EH (cell line): ENCODE results near the gene GRAMD1C.
"Not testable (repeated sequence)": the region's sequence is repeated elsewhere in the genome, so short reads cannot be mapped to it uniquely, and the experiment has no call there.

ENCODE experiments used
- DNase-seq: peaks from one replicate; pipeline ENCODE4 v3.0.0-alpha.2; 2015; ENCODE audit warnings: low read depth

GRAMD1C gene

DNA sequence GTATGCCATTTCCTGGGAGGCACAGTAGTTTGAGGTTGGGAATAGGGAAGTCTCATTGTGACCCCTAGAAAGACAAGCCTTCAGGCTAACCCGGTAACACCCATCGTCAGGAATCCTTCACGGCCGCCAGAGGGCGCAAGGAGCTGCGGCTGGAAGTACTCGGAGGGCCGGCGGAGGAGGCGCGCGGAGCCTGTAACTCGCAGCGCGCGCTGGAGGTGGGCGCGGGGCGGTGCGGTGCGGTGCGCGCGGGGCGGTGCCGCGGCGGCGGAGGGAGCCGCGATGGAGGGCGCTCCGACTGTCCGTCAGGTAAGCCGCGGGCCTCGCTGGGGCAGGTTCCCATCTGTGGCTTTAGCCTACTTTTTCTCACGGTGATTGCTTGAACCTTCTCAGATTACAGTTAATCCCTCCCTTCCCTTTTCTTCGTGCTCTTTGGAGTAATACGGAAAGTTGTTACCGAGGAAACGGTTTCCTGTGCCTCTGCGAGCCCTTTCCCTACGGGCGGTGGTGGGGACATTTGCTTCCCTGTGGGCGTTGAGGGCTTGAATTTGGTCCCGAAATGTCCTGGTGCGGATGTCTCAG, at the start of gene GRAMD1C:
Gene GRAMD1C, plus strand, starts transcription at position 158 of the 579 bp plus-strand sequence. Its CDS starts 122 bp downstream, at position 280.
- peak; percentile 88 for DNase-seq

GRCh38 chr3:113791381-113791780, 47.2 kb upstream of the GRAMD1C start:
- DNase-seq: peak; percentile 35

- DNase-seq: no peak
These were observed 44.1 kb upstream of the GRAMD1C start for GRCh38 chr3:113794526-113794925.

- DNase-seq: no peak
These were observed 42.9 kb upstream of the GRAMD1C start for GRCh38 chr3:113795693-113796092.

DNA sequence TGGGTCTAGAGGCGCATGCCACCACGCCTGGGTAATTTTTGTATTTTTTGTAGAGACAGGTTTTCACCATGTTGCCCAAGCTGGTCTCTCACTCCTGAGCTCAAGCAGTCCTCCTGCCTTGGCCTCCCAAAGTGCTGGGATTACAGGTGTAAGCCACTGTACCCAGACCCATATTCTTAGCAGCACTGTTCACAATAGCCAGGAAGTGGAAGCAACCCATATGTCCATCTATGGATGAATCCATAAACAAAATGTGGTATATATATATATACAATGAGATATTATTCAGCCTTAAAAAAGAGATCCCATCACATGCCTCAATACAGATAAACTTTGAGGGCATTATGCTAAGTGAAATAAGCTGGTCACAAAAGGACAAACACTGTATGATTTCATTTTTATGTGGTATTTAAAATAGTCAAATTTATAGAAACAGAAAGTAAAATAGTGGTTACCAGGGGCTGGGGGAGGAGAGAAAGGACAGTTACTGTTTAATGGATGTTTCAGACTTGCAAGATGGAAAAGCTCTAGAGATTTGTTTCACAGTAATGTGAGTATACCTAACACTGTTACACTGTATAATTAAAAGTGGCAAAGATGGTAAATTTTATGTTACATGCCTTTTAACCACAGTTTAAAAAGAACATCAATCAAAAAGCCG, 35.7 kb upstream of the GRAMD1C start:
- no peak for DNase-seq

GRCh38 chr3:113804661-113805060, 33.9 kb upstream of the GRAMD1C start:
- DNase-seq: no peak

DNA sequence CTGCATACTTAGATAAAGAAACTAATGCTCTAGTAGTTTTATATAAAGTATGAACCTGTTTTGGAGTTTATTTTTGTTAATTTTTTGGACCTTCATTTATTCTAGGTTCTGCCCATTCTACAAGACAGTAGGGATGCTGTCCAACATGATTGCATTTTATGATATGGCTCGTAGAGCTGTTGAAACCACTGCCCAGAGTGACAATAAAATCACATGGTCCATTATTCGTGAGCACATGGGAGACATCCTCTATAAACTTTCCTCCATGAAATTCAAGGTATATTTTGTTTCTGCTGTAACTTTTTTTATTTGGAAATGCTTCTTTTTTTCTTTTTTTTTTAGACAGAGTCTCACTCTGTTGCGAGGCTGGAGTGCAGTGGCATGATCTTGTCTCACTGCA, 33.3 kb upstream of the GRAMD1C start:
- no peak for DNase-seq

DNA sequence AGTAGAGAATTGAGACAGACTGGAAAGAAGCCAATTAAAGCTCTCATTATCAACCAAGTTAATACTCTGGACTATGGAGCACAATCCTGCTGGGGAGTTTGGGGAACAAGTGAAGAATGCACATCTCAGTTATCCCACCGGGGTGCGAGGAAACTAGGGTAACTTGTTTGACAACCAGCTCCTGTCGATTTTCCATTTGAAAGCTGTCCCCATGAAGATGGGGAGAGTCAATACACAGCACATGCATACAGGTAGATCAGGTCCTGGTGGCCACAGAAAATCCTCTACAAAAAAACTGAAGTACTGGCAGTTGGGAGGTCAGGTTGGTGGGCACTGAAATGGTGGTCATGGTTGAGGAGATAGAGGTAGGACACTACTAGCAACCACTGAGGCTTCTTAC, 25.7 kb upstream of the GRAMD1C start:
- no peak for DNase-seq

- DNase-seq: no peak
These were observed 18.7 kb upstream of the GRAMD1C start for GRCh38 chr3:113819866-113820265.

DNA sequence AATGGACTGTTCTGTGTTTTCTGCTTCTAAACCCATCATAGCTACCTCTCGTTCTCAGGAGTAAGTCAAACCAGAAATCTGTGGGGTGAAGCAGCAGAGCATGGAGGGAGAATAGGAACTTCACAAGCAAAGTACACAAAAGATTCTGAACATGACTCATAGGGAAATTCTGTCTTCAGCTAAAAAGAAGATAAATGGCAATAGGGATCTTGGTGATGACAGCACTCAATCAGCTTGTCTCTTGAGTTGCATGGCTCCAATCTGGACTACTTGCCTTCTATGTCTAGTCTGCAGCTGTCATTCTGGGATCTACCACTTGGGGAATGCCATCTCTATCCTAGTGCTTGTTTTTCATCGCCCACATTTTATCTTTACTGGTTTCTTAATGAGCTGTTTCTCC, 13.5 kb upstream of the GRAMD1C start:
- DNase-seq: peak; percentile 14

DNA sequence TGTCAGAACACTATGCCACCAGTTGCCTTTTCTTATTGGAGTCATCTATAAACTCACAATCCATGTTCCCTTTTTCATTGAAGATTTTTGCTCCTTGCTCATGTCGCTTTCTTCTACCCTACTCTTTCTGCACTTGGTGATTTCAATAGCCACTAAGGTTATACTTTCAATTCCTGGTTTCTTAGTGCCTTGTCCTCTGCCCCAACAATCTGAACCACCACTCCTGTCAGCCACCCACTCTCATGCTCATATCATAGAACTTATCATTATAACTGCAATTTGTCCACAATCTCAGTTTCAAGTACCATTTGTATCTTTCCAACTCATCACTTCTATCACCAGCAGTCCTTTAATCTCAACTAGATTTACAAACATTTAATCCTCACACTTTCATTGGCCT, 10.0 kb upstream of the GRAMD1C start:
- DNase-seq: no peak

DNA sequence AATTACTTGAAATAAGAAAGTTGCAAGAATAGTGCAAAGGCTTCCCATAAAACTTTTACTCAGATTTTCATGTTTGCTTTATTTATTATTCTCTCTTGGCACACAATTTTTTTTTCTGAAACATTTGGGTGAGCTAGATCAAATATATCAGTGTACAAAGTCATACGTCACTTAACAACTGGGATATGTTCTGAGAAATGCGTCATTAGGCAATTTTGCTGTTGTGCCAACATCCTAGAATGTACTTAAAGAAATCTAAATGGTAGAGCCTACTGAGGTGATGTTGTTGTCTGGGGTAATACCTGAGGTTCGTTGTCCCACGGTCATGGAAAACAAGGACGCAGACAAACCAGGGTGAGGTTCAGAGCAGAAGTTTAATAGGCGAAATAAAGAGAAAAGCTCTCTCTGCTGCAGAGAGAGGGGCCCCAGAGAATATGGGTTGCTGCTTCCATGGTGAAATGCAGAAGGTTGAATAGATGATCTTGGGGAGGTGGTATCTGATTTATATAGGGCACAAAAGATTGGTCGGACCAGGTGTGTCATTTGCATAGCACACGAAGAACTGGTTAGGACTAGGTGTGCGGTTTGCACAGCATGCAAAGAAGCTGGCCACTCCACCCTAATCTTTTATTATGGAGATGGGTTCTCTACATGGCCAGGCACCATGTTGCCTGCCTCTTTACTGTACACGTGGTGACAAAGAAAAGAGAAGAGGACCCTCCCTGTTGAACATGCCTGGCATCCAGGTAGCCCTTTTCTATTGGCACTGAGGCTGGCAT, 8.8 kb upstream of the GRAMD1C start:
- DNase-seq: no peak

GRCh38 chr3:113831103-113831355, 7.6 kb upstream of the GRAMD1C start:
- DNase-seq: no peak

DNA sequence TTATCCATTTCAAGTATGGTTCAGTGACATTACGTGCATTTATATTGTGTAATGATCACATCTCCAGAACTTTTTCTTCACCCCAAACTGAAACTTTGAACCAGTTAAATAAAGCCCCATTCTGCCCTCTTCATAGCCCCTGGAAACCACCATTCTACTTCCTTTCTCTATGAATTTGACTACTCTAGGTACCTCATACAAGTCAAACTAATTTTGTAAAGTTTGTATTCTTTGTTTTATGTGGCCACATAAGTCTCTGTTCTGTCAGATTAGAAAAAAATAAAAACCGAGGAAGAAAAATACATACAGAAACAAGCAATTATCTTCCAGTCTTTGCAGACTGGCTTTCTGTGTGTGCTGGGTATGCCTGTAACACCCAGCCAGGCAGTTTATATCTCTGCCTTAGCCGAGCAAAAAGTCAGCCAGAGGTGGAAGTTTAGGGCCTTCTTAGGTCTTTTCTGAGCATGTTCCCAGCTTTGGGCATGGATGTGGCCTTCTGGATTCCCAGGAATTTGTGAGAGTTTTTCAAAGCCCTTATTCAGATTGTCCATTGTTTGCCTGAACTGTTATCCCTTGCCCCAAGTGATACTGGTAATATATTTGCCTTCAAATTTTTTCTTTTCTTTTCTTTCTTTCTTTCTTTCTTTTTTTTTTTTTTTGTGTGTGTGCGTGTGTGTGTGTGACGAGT, 6.0 kb upstream of the GRAMD1C start:
- peak; percentile 70 for DNase-seq

DNA sequence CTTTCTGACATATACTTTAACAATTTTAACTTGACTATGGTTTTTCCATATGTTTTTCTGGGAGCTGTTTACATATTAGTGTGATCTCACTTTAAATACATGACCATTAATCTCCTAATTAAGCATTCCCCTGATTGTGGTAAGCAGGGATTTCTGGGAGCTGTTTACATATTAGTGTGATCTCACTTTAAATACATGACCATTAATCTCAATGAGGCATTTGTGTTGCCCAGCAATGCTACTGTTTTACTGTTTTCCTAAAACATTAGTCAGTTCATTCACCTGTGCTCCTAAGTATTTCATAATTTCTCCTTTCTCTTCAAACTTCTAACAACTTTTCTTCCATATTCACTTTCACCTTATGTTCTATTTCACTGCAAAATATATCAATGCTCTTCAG, 3.6 kb upstream of the GRAMD1C start:
- DNase-seq: peak; percentile 28

DNA sequence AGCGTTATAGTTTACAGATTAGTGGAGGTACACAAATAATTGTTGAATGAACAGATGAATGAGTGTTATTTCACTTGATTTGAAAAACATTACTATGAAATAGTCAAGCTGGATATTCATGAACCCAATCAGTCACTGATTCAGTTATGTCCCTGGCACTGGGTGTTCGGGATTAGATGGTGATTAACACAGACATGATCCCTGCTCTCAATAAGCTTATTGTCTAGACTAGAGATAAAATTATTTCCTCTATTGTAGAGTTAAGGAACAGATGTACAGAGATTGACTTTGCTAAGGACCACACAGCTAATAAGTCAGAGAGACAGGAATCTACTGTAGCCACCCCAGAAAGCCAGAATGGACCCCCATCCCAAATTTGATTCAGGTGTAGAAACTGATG, 963 bp downstream of the GRAMD1C start:
- DNase-seq: no peak

GRCh38 chr3:113844622-113845222, 6.1 kb downstream of the GRAMD1C start:
- DNase-seq: peak; percentile 52

GRCh38 chr3:113847247-113847646, 8.7 kb downstream of the GRAMD1C start:
- no peak for DNase-seq

DNA sequence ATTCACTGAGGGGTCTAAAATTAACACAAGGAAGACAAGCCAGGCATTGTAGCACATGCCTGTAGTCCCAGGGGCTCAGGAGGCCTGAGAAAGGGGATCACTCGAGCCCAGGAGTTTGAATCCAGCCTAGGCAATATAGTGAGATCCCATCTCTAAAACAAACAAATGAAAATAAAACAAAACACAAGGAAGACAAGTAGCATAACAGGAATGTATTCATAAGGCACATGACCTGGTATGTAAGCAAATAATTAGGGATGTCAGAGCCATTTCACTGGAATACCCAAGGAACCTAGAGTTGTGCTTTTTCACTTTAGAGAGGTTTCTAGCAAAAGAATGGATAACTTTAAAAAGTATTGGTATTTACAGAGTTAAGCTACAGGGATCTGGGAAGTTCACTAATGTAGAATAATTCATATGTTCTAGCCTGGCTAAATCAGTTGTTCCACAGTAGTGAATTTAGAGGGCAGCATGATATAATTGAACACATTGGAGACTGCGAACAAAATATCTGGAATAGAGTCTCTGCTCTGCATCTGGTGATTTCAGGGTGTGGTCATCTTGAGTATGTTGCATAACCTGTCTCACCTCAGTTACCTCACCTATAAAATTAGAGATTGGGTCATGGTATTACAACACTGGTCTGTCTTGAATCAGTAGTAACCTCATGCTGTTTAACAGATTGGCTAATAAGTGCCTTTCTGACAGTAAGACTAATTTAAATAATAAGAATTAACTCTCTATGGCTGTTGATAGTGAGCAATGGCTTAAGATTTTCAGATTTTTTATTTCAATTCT, 9.3 kb downstream of the GRAMD1C start:
- DNase-seq: peak; percentile 22

DNA sequence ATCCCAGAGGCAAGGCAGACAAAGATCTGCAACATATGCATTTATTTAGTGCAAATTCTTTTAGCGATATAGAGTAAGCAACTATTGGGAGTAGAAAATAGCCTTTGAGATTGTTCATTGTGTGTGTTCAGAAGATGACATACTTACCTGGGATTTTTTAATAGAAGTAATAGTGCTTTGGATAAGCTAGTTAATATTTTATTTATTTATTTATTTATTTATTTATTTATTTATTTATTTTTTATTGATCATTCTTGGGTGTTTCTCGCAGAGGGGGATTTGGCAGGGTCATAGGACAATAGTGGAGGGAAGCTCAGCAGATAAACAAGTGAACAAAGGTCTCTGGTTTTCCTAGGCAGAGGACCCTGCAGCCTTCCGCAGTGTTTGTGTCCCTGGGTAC, 10.5 kb downstream of the GRAMD1C start:
- not testable (repeated sequence) for DNase-seq

- not testable (repeated sequence) for DNase-seq
These were observed 11.3 kb downstream of the GRAMD1C start for GRCh38 chr3:113849841-113850240.

DNA sequence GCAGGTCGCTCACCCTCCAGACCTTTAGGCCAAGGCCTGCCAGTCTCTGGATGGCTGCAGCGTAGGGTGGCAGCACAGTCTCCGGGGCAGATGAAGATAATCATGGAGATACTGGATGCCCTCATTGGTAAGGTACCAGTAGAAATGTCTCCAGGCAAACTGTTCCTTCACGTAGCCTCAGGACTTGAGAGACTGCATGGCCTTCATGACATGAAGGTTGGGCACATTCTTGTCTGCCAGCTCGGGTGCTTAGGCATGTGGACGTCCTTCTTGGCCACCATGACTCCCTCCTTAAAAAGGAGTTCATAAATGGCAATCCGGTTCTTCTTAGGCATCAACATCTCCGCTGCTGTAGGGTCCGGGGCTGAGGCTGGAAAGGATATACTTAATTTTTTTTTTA, 11.8 kb downstream of the GRAMD1C start:
- not testable (repeated sequence) for DNase-seq
